GM12864 (cell line): ENCODE results near the gene TSSC4.
A peak's percentile ranks its signal among the peaks of the same experiment; 100 is the strongest.

ENCODE experiments used
- DNase-seq: peaks from one replicate; pipeline ENCODE4 v3.0.0-alpha.2; 2011; ENCODE audit warnings: low read depth
- H3K4me3 ChIP-seq: 2 replicates; pipeline ENCODE4 v1.5.1; 2011; ENCODE audit warnings: mild to moderate bottlenecking, low read depth, low read length, control low read depth
- CTCF ChIP-seq: IDR thresholded peaks from 2 replicates; pipeline ENCODE4 v1.5.1; 2011; ENCODE audit warnings: low read depth, mild to moderate bottlenecking, moderate library complexity, low read length, control low read depth, inconsistent platforms; ENCODE audit errors: missing control alignments

The TSSC4 gene

DNA sequence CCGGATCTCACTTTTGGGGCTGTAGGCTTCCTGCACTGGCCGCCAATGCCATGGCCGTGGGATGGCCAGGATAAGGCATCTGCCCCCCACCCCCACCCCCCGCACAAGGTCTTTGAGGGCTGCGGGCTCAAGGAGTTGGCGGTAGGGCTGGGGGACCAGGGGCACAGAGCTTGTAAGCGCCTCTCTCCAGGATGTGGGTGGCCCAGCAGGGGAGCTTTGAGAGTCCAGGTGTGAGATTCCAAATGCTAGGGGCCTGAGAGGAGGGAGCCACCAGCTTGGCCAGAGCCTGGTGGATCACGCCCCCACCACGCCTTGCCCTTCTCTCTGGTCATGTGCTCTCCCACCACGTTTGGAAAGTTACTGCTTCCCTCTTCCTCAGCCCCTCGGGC is 18.4 kb upstream of the TSSC4 start:
- no peak for DNase-seq
- TF ChIP-seq CTCF = no peak
- H3K4me3 ChIP-seq = no peak overlapping the region; the same call in 1 of the 2 replicates

DNA sequence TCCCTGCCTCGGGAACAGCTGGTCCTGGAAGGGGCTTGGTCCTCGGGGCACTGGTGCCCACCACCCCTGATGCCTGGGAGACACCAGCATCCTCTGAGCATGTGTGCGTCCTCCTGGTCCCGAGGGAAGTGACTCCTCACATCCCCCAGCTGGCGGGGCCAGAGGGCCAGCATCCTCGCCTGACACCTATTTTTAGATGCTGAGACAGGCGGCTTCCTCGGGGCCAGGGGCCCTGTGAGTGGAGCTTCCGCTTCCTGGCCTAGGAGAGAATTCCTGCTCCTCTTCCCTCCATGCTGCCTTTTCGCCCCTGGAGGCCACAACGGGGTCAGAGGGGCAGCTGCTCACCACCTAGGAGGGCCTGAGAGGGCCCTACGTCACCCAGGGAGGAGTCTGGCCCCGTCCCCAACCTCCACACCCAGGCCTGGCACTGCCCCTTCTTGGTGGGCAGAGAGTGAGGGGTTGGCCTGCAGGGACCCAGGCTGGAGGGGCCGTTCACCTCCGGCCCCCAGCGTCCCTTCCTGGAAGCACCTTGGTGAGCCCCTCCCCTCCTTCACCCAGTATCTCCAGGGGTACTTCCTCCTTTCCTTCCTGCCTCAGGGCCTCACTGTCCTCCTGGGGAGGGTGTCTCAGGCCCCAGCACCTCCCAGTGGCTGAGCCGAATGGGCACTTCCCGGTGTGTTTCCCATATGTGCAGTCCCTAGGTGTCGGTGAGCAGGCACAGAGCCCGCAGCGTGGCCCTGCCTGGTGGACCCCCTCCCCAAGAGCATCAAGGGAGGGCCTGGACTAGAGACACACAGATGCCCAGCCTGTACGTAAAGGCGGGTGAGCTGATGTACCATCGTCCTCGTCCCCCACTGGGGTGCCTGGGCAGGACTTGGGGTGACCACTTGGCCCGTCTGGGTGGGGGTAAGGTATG is 17.4 kb upstream of the TSSC4 start:
- no peak for TF ChIP-seq CTCF
- H3K4me3 ChIP-seq = peak overlapping the region; percentile 4; the same call in 1 of the 2 replicates
- no peak for DNase-seq

- no peak for DNase-seq
- no peak for TF ChIP-seq CTCF
- H3K4me3 ChIP-seq = peak overlapping the region; percentile 9
Measured at GRCh38 chr11:2383852-2384804, 16.4 kb upstream of the TSSC4 start.

GRCh38 chr11:2385156-2386151 is 15.1 kb upstream of the TSSC4 start:
- TF ChIP-seq CTCF = no peak
- DNase-seq = peak; percentile 53
- peak overlapping the region; percentile 9 for H3K4me3 ChIP-seq

- no peak for TF ChIP-seq CTCF
- H3K4me3 ChIP-seq = peak overlapping the region; percentile 9
- DNase-seq = no peak
Measured at GRCh38 chr11:2386591-2386990, 14.0 kb upstream of the TSSC4 start.

DNA sequence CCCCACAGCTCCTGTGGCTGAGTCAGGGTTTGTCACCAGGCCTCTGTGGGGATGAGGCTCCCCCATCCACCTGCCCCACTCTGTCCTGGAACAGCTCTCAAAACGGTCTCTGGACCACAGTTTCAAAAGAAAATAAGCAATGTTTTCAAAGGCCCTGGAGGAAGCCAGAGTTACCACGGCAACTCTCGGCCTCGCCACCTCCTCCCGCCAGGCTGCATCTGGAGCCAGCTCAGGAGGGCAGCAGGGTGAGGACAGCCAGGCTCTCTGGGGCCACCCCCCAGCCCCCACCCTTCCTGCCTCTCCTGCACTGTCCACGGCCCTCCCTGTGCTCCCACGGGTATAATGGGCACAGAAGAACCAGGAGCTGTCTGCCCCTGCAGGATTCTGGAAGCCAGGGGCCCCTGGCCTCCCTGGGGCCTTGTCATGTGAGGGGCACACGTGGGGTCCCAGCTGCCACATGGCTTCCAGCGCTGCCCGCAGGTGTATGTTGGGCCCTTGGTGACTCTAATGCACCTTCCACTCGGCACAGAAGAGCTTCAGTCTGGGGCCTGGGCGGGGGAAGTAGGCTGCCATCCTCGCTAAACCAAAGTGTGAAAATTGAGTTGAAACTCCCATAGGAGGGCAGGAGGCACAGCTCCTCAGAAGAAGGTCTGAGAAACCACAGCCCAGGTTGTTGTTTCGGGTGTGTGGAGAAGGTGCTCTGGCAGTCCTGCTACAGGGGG is 13.1 kb upstream of the TSSC4 start:
- H3K4me3 ChIP-seq = peak overlapping the region; percentile 9
- no peak for DNase-seq
- TF ChIP-seq CTCF = no peak
